HG02678 (cell line): Measurements from ENCODE around the gene ARHGAP11A.
A peak's percentile ranks its signal among the peaks of the same experiment; 100 is the strongest.
"Not testable (repeated sequence)": the region's sequence is repeated elsewhere in the genome, so short reads cannot be mapped to it uniquely, and the experiment has no call there.

Experiments used
- ATAC-seq: cut with Tn5 transposase; IDR thresholded peaks from one replicate; pipeline ENCODE4 v1.9.1; 2021; ENCODE audit warnings: mild to moderate bottlenecking, moderate library complexity; ENCODE audit not compliant: unreplicated experiment

Gene ARHGAP11A, protein sequence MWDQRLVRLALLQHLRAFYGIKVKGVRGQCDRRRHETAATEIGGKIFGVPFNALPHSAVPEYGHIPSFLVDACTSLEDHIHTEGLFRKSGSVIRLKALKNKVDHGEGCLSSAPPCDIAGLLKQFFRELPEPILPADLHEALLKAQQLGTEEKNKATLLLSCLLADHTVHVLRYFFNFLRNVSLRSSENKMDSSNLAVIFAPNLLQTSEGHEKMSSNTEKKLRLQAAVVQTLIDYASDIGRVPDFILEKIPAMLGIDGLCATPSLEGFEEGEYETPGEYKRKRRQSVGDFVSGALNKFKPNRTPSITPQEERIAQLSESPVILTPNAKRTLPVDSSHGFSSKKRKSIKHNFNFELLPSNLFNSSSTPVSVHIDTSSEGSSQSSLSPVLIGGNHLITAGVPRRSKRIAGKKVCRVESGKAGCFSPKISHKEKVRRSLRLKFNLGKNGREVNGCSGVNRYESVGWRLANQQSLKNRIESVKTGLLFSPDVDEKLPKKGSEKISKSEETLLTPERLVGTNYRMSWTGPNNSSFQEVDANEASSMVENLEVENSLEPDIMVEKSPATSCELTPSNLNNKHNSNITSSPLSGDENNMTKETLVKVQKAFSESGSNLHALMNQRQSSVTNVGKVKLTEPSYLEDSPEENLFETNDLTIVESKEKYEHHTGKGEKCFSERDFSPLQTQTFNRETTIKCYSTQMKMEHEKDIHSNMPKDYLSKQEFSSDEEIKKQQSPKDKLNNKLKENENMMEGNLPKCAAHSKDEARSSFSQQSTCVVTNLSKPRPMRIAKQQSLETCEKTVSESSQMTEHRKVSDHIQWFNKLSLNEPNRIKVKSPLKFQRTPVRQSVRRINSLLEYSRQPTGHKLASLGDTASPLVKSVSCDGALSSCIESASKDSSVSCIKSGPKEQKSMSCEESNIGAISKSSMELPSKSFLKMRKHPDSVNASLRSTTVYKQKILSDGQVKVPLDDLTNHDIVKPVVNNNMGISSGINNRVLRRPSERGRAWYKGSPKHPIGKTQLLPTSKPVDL

GRCh38 chr15:32615051-32615870 is at the start of gene ARHGAP11A:
TSS of gene ARHGAP11A (plus strand) at chr15:32615504. CDS start at chr15:32616212, 708 bp downstream.
- peak; percentile 72 for ATAC-seq

GRCh38 chr15:32568988-32569387 is 46.3 kb upstream of the ARHGAP11A start:
- not testable (repeated sequence) for ATAC-seq

DNA sequence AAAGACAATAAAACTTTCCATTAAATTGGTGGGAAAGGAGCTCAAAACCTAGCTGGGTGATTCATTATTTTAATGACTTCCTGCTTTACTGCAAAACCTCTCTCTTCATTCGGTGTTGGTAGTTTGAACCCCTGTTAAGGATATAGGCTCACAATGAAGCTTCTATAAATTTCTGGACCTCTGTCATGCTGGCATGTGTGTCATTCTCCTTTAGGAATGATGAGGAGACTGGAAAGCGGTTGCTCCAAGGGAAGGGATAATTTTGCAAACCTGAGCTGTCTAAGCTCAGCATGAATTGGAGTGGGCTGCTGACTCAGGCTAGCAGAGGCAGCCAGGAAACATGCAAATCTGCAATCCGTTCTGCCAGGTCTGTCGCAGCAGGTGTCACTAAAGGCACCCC is 36.8 kb upstream of the ARHGAP11A start:
- not testable (repeated sequence) for ATAC-seq

- not testable (repeated sequence) for ATAC-seq
Observed at GRCh38 chr15:32585844-32586243, 29.5 kb upstream of the ARHGAP11A start.

DNA sequence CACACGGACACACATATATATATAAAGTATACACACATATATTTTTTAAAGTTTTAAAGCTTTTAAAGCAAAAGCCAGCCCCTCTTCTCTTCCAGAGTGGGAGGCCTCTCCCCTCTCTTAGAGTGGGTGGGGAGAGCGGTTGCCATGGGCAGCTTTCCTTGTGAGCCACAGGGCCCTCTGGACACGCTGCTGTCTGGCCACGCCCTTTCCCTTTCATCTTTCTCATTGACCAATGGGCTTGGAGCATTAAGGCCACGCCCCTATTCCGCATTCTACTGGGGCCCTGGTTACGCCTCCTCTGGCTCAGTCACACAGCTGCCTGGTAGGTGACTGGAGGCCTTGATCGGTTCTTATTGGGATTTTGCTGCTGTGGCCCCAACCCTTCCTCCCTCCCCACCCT is 22.2 kb upstream of the ARHGAP11A start, which contains the start of gene GOLGA8N:
Gene GOLGA8N, plus strand, starts transcription at position 306 of the 400 bp plus-strand sequence.
- not testable (repeated sequence) for ATAC-seq

DNA sequence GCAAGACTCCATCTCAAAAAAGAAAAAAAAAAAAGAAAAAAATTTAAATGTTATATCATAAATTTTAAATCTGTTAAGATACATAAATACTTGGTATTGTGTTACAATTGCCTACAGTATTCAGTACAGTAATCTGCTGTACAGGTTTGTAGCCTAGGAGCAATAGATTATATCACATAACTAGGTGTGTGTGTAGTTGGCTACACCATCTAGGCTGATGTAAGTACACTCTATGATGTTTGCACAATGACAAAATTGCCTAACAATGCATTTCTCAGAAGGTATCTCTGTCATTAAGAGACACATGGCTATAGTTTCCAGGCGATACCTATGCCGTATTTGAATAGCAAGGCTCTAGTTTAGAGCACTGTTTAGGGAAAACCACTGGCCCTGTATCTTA is 5.8 kb upstream of the ARHGAP11A start:
- not testable (repeated sequence) for ATAC-seq

DNA sequence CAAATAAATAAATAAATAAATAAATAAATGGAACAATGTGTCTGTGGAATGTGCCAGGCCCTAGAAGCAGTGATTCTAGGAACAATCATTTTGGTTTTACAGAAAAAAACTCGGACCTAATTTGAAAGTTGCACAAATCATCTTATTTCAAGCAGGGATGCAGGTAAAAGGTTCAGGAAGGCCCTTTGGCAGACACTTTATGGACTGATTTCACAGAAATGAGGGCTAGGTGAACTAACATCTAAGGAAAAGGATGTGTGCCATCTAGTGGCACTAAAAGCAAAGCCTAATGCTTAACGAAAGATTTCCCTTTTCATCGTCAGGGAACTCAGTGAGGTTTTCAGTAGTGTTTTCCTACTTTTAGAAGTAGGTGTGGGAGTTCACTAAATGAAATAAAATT is 4.6 kb upstream of the ARHGAP11A start:
- ATAC-seq: not testable (repeated sequence)

DNA sequence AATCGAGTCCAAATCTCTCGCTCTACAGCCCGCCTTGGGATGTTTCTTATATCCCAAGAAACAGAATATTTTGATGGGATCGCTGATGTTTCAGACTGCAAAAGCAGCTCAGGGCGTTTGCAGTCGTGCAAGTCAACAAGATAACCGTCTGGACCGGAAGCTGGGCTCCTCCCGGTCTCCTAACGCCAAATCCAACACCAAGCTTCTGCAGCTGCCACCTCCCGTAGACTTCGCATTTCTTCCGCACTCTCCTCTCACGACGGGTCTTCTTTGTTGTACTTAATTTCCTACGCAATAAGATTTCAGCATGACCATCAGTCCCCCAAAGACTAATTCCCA is 623 bp upstream of the ARHGAP11A start:
- peak; percentile 16 for ATAC-seq

- ATAC-seq: peak; percentile 11
Observed at GRCh38 chr15:32615871-32616426, 645 bp downstream of the ARHGAP11A start.

DNA sequence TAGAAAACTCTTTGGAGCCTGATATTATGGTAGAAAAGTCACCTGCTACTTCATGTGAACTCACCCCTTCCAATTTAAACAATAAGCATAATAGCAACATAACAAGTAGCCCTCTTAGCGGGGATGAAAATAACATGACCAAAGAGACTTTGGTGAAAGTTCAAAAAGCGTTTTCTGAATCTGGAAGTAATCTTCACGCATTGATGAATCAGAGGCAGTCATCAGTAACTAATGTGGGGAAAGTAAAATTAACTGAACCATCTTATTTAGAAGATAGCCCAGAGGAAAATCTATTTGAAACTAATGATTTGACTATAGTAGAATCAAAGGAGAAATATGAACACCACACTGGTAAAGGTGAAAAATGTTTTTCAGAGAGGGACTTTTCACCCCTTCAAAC is 21.1 kb downstream of the ARHGAP11A start:
- no peak for ATAC-seq

GRCh38 chr15:32636908-32637567 is 21.7 kb downstream of the ARHGAP11A start:
- no peak for ATAC-seq

DNA sequence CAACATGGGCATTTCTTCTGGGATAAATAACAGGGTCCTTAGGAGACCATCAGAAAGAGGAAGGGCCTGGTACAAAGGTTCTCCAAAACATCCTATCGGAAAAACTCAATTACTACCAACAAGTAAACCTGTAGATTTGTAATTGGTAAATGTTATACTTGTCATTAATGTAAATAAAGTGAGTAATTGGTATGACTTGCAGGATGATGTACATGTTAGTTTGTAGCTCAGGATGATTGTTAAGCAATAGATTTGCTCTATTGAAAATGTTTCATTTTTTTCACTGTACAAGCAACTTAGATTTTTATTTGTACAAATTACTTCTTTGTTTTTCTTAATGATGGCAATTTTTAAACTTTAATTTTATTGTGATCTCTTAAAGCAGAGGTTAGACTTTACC is 22.4 kb downstream of the ARHGAP11A start:
- no peak for ATAC-seq

- ATAC-seq: no peak
Observed at GRCh38 chr15:32641517-32642059, 26.3 kb downstream of the ARHGAP11A start, which contains the start of gene SCG5. TSS of gene SCG5 (plus strand) at chr15:32641710. CDS start at chr15:32643593, 1,883 bp downstream.

GRCh38 chr15:32642667-32643435 is 27.5 kb downstream of the ARHGAP11A start:
- no peak for ATAC-seq

DNA sequence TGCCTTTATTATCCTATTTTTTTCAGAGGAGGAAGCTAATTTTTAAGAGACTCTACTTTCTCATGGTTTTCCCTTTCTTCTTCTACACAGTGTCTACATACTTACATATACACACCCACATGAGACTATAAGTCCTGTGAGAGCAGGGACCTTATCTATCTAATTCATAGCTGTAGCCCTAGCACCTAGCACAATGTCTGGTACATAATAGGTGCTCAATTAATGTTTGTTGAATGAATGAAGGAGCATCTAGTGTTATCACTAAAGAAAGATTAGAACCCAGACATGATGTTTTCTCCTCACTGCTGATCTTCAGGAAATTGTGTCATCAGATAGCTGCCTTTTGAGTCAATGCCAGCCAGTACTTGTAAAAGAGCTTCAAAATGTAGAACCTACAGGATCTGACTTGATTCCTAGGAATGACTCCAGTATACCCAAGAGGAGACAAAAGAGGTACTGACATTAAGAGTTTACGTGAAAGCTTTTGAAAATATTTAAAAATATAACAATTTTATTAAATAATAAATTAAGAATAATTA is 28.7 kb downstream of the ARHGAP11A start:
- no peak for ATAC-seq

GRCh38 chr15:32646291-32646690 is 31.0 kb downstream of the ARHGAP11A start:
- ATAC-seq: no peak

- no peak for ATAC-seq
Observed at GRCh38 chr15:32649342-32649741, 34.0 kb downstream of the ARHGAP11A start.

- ATAC-seq: peak; percentile 70
Observed at GRCh38 chr15:32651229-32651837, 36.0 kb downstream of the ARHGAP11A start.
